HUES48 (cell line): ENCODE measurements around the gene P3H4.
A peak's percentile ranks its signal among the peaks of the same experiment; 100 is the strongest.

ENCODE experiments used
- H3K27ac ChIP-seq: one replicate; pipeline ENCODE4 v1.7.0; 2013; ENCODE audit warnings: low read depth, low read length, inconsistent platforms
- H3K27me3 ChIP-seq: 2 replicates; pipeline ENCODE4 v1.6.1; 2013; ENCODE audit warnings: mild to moderate bottlenecking, low read length; ENCODE audit not compliant: control insufficient read depth, insufficient read depth
- H3K36me3 ChIP-seq: 2 replicates; pipeline ENCODE4 v1.6.1; 2013; ENCODE audit warnings: low read length; ENCODE audit not compliant: control insufficient read depth, insufficient read depth
- H3K4me1 ChIP-seq: 2 replicates; pipeline ENCODE4 v1.6.1; 2013; ENCODE audit warnings: mild to moderate bottlenecking, low read length; ENCODE audit not compliant: control insufficient read depth, insufficient read depth
- H3K4me3 ChIP-seq: 2 replicates; pipeline ENCODE4 v1.5.1; 2013; ENCODE audit warnings: mild to moderate bottlenecking, low read depth, low read length
- H3K9ac ChIP-seq: 2 replicates; pipeline ENCODE4 v1.6.1; 2013; ENCODE audit warnings: mild to moderate bottlenecking, low read depth, low read length, moderate library complexity
- H3K9me3 ChIP-seq: 2 replicates; pipeline ENCODE4 v1.6.1; 2013; ENCODE audit warnings: low read length; ENCODE audit not compliant: control insufficient read depth, insufficient read depth

P3H4 gene

DNA sequence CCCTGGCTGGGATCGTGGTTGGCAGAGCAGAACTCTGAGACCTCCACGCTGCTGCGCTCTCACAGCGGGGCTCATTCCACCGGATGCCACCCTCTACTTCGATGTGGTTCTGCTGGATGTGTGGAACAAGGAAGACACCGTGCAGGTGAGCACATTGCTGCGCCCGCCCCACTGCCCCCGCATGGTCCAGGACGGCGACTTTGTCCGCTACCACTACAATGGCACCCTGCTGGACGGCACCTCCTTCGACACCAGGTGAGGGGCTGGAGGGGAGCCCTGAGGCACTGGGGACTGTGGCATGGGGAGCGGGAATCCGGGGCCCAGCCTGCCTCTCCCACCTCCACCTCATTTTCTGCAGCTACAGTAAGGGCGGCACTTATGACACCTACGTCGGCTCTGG lies 6.3 kb upstream of the P3H4 start:
- H3K27ac ChIP-seq, result no peak overlapping the region
- H3K9me3 ChIP-seq, result no peaks in the 10 kb centered on the region
- no peak overlapping the region for H3K4me3 ChIP-seq
- H3K36me3 ChIP-seq, result peaks cover 44% of the 10 kb centered on the region
- H3K27me3 ChIP-seq, result no peaks in the 10 kb centered on the region
- peaks cover 23% of the 10 kb centered on the region for H3K4me1 ChIP-seq
- no peak overlapping the region for H3K9ac ChIP-seq

DNA sequence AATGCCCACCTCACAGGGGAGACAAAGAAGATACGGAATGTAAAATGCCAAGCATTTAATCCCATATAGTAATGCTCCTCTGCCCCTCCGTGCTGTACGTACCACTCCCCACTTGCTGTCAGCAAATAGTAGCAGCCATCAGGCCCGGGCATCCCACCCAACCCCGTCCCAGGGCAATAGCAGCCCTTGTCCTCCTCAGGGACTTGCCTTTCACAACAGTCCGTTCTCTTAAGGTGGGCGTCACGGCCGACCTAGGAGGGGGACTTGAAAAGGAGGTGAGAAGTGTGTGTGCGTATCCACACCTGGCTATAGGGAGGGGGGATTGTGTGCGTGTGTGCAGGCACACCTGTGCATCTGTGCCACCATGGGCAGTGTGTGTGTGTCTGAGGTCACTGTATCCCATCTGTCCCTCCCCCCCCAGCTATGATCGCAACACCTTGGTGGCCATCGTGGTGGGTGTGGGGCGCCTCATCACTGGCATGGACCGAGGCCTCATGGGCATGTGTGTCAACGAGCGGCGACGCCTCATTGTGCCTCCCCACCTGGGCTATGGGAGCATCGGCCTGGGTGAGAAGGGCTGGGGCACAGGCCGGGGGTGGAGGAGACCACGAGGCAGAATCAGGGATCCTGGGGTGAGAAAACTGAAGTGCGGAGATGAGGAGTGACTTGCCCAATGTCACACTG lies 5.0 kb upstream of the P3H4 start:
- no peak overlapping the region for H3K9ac ChIP-seq
- no peak overlapping the region for H3K27ac ChIP-seq

DNA sequence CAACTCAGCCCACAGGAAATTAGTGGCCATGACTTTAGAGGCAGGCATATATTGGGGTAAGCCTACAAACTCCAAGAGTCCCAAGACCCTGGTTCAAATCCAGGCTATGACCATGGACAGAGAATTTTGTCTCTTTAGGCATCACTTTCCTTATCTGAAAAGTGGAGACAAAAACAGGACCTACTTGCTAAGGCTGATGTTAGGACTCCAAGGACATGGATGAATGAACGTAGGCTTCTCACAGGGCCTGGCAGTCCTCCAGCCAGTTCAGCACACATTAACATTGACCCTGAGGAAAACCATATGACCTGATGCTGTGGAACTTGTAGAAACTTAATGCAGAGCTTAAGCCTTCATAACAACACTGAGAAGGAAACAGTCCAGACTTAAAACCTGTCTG lies 2.4 kb upstream of the P3H4 start:
- H3K36me3 ChIP-seq, result peaks cover 13% of the 10 kb centered on the region
- H3K27ac ChIP-seq, result no peak overlapping the region
- H3K4me1 ChIP-seq, result peaks cover 18% of the 10 kb centered on the region
- peak overlapping the region; percentile 79 for H3K4me3 ChIP-seq
- no peaks in the 10 kb centered on the region for H3K9me3 ChIP-seq
- peak overlapping the region; percentile 34; the same call in 1 of the 2 replicates for H3K9ac ChIP-seq
- H3K27me3 ChIP-seq, result peaks cover 6% of the 10 kb centered on the region

More for the DNA sequence above, 5.0 kb upstream of the P3H4 start:
- Histone ChIP-seq H3K4me1 (peaks cover 23% of the 10 kb centered on the region), H3K27me3 (no peaks in the 10 kb centered on the region), H3K4me3 (no peak overlapping the region), H3K9me3 (no peaks in the 10 kb centered on the region), H3K36me3 (peaks cover 36% of the 10 kb centered on the region)

GRCh38 chr17:41813699-41814124 lies 2.0 kb upstream of the P3H4 start:
- Histone ChIP-seq H3K27me3 (peaks cover 6% of the 10 kb centered on the region), H3K27ac (peak overlapping the region; percentile 88), H3K36me3 (peaks cover 10% of the 10 kb centered on the region), H3K9ac (peak overlapping the region; percentile 34), H3K4me1 (peaks cover 15% of the 10 kb centered on the region), H3K9me3 (no peaks in the 10 kb centered on the region), H3K4me3 (peak overlapping the region; percentile 79)

GRCh38 chr17:41813152-41813680 lies 1.5 kb upstream of the P3H4 start:
- no peaks in the 10 kb centered on the region for H3K9me3 ChIP-seq
- H3K27ac ChIP-seq, result peak overlapping the region; percentile 88
- H3K4me3 ChIP-seq, result peak overlapping the region; percentile 79
- H3K36me3 ChIP-seq, result peaks cover 10% of the 10 kb centered on the region
- H3K4me1 ChIP-seq, result peaks cover 15% of the 10 kb centered on the region
- H3K9ac ChIP-seq, result peak overlapping the region; percentile 34
- peaks cover 6% of the 10 kb centered on the region for H3K27me3 ChIP-seq

DNA sequence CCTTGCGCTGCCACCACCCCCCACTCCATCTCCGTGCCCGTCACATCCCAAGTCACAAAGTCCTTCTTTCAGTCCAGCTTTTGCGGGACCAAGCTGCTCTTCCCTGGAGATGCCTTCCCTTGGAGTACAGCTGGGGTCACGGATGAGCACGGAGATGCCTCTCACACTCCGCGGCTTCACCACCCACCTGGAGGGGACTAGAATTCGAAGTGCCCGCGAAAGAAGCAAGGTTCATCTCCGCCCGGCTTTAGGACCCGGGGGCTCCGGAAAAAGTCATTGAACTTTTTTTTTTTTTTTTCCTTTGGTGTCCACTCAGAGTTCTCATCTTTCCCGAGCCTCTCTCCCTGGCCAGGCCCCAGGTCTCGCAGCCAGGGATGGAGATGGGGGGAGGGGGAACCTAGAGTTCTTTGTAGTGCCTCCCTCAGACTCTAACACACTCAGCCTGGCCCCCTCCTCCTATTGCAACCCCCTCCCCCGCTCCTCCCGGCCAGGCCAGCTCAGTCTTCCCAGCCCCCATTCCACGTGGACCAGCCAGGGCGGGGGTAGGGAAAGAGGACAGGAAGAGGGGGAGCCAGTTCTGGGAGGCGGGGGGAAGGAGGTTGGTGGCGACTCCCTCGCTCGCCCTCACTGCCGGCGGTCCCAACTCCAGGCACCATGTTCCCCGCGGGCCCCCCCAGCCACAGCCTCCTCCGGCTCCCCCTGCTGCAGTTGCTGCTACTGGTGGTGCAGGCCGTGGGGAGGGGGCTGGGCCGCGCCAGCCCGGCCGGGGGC lies 817 bp upstream of the P3H4 start, which contains the start of gene FKBP10:
Gene FKBP10, plus strand, starts transcription at position 624 of the 771 bp plus-strand sequence. Its CDS starts 31 bp downstream, at position 655.
- peak within 1 kb of the TSS; percentile 79 for H3K4me3 ChIP-seq
- peaks cover 6% of the 10 kb centered on the region for H3K27me3 ChIP-seq
- H3K27ac ChIP-seq, result peak within 1 kb of the TSS; percentile 88
- peaks cover 7% of the 10 kb centered on the region for H3K36me3 ChIP-seq
- H3K4me1 ChIP-seq, result peaks cover 15% of the 10 kb centered on the region
- H3K9me3 ChIP-seq, result no peaks in the 10 kb centered on the region
- peak within 1 kb of the TSS; percentile 43 for H3K9ac ChIP-seq

DNA sequence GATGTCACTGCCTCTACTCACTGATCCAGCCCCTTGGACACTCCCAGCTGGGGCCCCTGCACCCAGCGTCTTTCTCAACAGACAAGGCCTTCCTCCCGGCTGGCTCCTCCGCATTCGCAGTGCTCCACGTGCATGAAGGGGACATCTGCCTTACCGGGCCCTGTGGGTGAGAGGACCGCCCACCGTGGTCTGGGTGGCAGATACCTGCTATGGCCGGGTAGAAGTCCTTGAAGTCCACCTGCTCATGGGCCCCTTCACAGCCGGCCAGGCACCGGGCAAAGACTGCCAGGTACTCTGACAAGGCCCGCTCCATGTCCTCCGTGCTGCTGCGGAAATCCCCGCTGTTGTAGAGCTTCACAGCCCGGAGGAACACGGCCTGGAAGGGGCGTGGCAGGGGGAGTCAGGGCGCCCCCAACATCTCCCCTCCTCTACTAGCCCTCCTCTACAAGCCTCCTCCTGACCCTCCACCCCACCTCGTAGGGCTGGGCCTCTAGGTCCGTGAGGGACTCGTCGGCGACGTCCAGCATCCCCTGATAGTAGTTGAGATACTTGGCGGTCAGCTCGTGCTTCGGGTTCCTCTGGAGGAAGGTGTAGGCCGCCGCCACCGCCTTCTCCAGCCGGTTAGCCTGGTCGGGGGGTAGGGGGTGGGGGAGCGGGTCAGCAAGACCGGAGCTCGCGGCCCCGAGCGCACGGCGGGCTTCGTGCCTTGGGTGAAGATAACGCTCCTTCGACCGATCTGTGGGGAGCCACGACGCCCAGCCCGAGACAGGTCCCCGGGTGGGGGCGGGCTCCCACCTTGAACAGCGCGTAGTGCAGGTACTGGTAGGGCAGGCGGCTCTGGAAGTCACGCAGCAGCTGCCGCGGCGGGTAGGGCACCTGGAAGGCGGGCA lies 845 bp downstream of the P3H4 start:
- Histone ChIP-seq H3K4me1 (peaks cover 15% of the 10 kb centered on the region), H3K4me3 (peak overlapping the region; percentile 79), H3K36me3 (peaks cover 11% of the 10 kb centered on the region), H3K9ac (peak overlapping the region; percentile 2; the same call in 1 of the 2 replicates), H3K27me3 (peaks cover 6% of the 10 kb centered on the region), H3K27ac (no peak overlapping the region), H3K9me3 (no peaks in the 10 kb centered on the region)

DNA sequence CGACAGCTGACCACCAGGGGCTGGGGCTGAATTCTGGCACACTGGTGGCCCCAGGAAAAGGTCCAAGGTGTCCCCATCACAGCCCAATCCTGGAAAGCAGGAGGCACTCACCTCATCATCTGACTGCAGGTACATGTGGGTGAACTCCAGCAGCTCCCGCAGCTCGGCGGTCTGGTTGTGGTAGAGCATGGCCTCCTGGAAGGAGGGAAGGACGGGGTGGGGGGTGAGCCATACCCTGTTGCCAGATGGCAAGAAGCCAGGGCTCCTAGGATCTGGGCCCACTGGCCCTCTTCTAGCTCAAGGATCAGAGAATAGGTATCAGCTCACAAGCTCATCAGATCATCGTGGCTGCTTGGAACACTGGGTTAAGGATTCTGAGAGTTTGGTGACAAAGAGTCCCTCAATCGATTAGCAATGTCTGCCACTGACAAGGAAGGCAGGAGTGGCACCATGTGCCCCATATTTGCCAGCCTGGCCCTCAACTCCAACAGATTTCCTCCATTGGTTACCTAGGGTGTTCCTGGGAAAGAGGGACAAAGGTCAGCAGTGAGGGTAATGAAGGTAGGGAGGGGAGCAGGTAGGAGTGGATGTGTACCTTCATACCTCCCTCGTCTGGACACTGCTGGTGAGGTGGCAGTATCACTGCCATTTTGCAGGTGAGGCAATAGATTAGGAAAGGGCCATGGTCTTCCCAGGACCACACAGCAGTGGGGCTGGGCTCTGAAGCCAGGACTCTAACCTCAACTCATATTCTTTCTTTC lies 4.9 kb downstream of the P3H4 start:
- H3K36me3 ChIP-seq, result peaks cover 7% of the 10 kb centered on the region
- no peak overlapping the region for H3K4me3 ChIP-seq
- peaks cover 6% of the 10 kb centered on the region for H3K27me3 ChIP-seq
- H3K9ac ChIP-seq, result no peak overlapping the region
- H3K27ac ChIP-seq, result no peak overlapping the region
- no peaks in the 10 kb centered on the region for H3K9me3 ChIP-seq
- peaks cover 4% of the 10 kb centered on the region; the same call in 1 of the 2 replicates for H3K4me1 ChIP-seq

DNA sequence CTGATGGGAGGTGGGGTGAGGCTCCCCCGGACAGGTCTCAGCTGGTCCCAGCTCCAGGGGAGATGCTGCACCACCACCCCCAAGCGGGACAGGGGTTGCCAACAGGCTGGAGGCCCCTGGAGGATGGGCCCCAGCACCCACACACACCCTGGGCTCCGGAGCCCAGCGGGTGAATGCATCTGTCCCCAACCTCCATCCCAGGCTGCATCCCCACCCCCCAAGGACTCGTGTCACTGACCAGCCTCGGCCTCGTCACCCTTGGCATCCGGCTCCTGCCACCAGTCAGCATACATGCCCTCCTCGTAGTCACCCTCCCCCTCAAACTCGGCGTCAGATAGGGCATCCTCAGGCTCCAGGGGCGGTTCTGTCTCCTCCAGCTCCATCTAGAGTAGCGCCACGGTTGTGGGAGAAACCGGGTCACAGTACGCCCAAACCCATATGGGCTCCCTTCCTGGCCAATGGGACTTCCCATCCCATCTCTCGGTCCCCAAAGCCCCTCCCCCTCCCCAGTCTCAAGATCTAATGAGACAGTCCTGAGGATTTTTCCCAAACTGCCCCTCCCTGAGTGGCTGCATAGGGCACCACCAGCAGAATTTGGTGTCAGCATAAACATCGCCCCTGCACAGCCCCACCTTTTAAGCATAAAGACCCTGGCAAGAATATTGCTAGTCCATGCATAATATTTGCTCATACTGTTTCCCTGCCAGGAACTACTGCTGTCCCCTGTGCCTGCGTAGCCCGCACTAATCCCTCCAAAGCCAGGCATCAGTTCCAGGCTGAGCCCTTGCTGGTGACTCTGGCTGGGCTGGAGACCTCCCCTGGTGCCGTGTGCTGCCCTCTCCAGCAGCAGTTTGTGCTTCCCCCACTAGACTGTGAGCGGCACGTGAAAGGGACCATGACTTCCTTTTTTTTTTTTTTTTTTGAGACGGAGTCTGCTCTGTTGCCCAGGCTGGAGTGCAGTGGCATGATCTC lies 8.4 kb downstream of the P3H4 start:
- peaks cover 4% of the 10 kb centered on the region for H3K36me3 ChIP-seq
- H3K27me3 ChIP-seq, result no peaks in the 10 kb centered on the region
- H3K27ac ChIP-seq, result peak overlapping the region; percentile 10
- peaks cover 7% of the 10 kb centered on the region for H3K4me1 ChIP-seq
- no peak overlapping the region for H3K4me3 ChIP-seq
- H3K9ac ChIP-seq, result no peak overlapping the region
- H3K9me3 ChIP-seq, result no peaks in the 10 kb centered on the region
